Adrenal gland (tissue), 12 donors: ENCODE results near the gene FGF14. TPM values are rescaled to one million over a fixed set of nuclear protein-coding genes. Genes with fewer than 3 reads are reported as not detected.

Experiments used
- DNase-seq, 7 donors: peaks; one replicate each; pipeline ENCODE4 v3.0.0-alpha.2; 2019 to 2020
- H3K27ac ChIP-seq, 5 donors: fragments of 200-600 bp; sonication (generic) in 4 of 5; 1 replicate in 3 of 5; 2 replicates in 2 of 5; pipeline versions ENCODE4 v1.5.1 to v1.8.0; 2016 to 2020; ENCODE audit warnings: mild to moderate bottlenecking in 1 of 5
- H3K27me3 ChIP-seq: fragments of 200-600 bp; 2 replicates; pipeline ENCODE4 v1.8.0; 2021
- H3K36me3 ChIP-seq, 2 donors: fragments of 200-600 bp; replicated peaks in 1 of 2; 1 replicate in 1 of 2; 2 replicates in 1 of 2; pipeline versions ENCODE4 v1.5.1 to v1.8.0; 2018 to 2022
- H3K4me1 ChIP-seq, 2 donors: fragments of 200-600 bp; replicated peaks in 1 of 2; 1 replicate in 1 of 2; 2 replicates in 1 of 2; pipeline versions ENCODE4 v1.5.1 to v1.8.0; 2018 to 2021
- H3K4me3 ChIP-seq, 4 donors: fragments of 200-600 bp; sonication (generic) in 3 of 4; one replicate each; pipeline ENCODE4 v1.5.1; 2016 to 2018
- H3K9me3 ChIP-seq, 3 donors: fragments of 200-600 bp; sonication (generic) in 1 of 3; replicated peaks in 1 of 3; 1 replicate in 2 of 3; 2 replicates in 1 of 3; pipeline versions ENCODE4 v1.5.1 to v1.8.0; 2016 to 2021
- POLR2A ChIP-seq, 2 donors: fragments of 450-650 bp; IDR thresholded peaks; one replicate each; pipeline ENCODE4 v1.6.1; 2017; ENCODE audit warnings: antibody characterized with exemption in 2 of 2, mild to moderate bottlenecking in 2 of 2, moderate library complexity in 1 of 2
- WGBS, 4 donors: extraction: QIAGEN DNeasy Blood & Tissue Kit in 2 of 4; methylation state at CpG; one replicate each; pipeline versions ENCODE4 v1.1.5 to v1.1.7; 2013 to 2017; 5-methylcytosine and 5-hydroxymethylcytosine counted together
- intact Hi-C, 2 donors: fragments of 100-400 bp; cut with DNase I; formaldehyde crosslinking; loops; one replicate each; pipeline versions ENCODE4 v1.14.1 to v1.15.0; 2022 to 2023
- polyA plus RNA-seq, 3 donors: library from polyadenylated mRNA; stranded (reverse); fragments of 200-250 nt in 2 of 3; fragments of 350-450 nt in 1 of 3; fragmentation: Illumina TruSeq in 1 of 3; extraction: RNeasy Lipid Tissue Mini Kit (QIAGEN cat#74804) in 1 of 3; gene quantifications; one replicate each; pipeline ENCODE4 v1.2.3, GENCODE V29; 2013 to 2014
- total RNA-seq, 9 donors: library from RNA; depleted of rRNA in 4 of 9; stranded (reverse); fragments of >200 nt in 4 of 9; fragments of 120-200 nt in 1 of 9; fragmentation: NEBNext Ultra II Directional in 1 of 9; extraction: Animal tissue kit (Norgen Biotek cat#: 25700) in 1 of 9; gene quantifications; one replicate each; pipeline versions ENCODE4 v1.1.0 to v1.2.4, GENCODE V29; 2013 to 2023
- TF ChIP-seq, protein P1 (sequence below), 6 experiments: fragments of 450-650 bp in 4 of 6; fragments of 200-600 bp in 2 of 6; sonication (generic) in 1 of 6; IDR thresholded peaks; 1 replicate in 5 of 6; 2 replicates in 1 of 6; pipeline versions ENCODE4 v1.5.1 to v1.8.0; 2016 to 2021; ENCODE audit warnings: antibody characterized with exemption in 6 of 6, mild to moderate bottlenecking in 2 of 6, moderate library complexity in 1 of 6
- donor health status: healthy with polysubstance abuse.
- donor health status: Bipolar disorder and iron deficiency.
- donor health status: DM: yes; HTN: yes; CAD: no.
- donor health status: DM: no; HTN: no; CAD: no.
- donor health status: DM: no; HTN: no; CAD: no.
- donor health status: DM: yes; HTN: yes; CAD: no.

Gene FGF14
- total and polyA plus RNA-seq, 12 donors: 0.32 to 9.3 (median 2.8) TPM; not detected in 2

DNA sequence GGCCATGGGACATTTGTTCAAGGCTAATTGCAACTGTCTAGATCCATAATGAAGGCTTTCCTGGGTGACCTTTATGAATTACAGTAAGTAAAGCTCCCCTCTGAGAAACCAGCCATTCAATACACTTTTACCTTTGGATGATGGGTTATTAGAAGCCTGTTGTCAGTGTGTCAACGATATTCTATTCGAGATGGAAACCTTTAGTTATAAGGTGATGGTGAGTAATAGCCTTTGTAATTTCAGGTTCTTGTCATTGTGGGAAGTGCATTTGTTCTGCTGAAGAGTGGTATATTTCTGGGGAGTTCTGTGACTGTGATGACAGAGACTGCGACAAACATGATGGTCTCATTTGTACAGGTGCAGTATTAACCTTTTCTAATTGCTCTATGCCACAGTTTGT is 687.7 kb downstream of the FGF14 start:
- no peak for TF ChIP-seq POLR2A (IDR thresholded peaks at IDR 0.05)
- TF ChIP-seq, protein P1, sequence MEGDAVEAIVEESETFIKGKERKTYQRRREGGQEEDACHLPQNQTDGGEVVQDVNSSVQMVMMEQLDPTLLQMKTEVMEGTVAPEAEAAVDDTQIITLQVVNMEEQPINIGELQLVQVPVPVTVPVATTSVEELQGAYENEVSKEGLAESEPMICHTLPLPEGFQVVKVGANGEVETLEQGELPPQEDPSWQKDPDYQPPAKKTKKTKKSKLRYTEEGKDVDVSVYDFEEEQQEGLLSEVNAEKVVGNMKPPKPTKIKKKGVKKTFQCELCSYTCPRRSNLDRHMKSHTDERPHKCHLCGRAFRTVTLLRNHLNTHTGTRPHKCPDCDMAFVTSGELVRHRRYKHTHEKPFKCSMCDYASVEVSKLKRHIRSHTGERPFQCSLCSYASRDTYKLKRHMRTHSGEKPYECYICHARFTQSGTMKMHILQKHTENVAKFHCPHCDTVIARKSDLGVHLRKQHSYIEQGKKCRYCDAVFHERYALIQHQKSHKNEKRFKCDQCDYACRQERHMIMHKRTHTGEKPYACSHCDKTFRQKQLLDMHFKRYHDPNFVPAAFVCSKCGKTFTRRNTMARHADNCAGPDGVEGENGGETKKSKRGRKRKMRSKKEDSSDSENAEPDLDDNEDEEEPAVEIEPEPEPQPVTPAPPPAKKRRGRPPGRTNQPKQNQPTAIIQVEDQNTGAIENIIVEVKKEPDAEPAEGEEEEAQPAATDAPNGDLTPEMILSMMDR (IDR thresholded peaks at IDR 0.05): no peak
- Histone ChIP-seq H3K4me1 (no peaks in the 10 kb centered on the region), H3K27me3 (no peaks in the 10 kb centered on the region), H3K4me3 (no peak overlapping the region), H3K36me3 (no peaks in the 10 kb centered on the region), H3K9me3 (no peaks in the 10 kb centered on the region), H3K27ac (no peak overlapping the region)
- DNase-seq: no peak
- 86 to 93% (median 91%) methylated on average over 3 of the region's 3 CpGs for WGBS, 4 donors
- intact Hi-C loops: no loop called here

DNA sequence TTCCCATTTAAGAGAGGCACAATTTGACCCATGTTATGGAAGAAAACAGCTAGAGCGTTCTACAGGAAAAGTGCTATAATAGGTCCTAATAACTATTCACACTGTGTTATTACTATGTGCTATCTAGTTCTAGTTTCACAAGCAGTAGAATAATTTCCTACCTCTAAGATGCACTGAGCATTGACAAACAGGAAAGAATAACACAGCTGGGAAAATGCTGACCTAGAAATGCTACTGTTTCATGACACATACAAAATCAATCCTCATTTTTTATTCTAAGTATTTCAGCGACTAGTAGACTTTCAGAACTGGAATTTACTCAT is 689.9 kb downstream of the FGF14 start:
- Histone ChIP-seq H3K9me3 (no peaks in the 10 kb centered on the region), H3K4me1 (no peaks in the 10 kb centered on the region), H3K4me3 (no peak overlapping the region), H3K27ac (no peak overlapping the region), H3K36me3 (no peaks in the 10 kb centered on the region), H3K27me3 (no peaks in the 10 kb centered on the region)
- WGBS, 4 donors: 65 to 83% (median 79%) methylated on average over 2 of the region's 2 CpGs
- TF ChIP-seq, protein P1 (IDR thresholded peaks at IDR 0.05): no peak
- no peak for TF ChIP-seq POLR2A (IDR thresholded peaks at IDR 0.05)
- no peak for DNase-seq
- intact Hi-C loops: no loop called here

DNA sequence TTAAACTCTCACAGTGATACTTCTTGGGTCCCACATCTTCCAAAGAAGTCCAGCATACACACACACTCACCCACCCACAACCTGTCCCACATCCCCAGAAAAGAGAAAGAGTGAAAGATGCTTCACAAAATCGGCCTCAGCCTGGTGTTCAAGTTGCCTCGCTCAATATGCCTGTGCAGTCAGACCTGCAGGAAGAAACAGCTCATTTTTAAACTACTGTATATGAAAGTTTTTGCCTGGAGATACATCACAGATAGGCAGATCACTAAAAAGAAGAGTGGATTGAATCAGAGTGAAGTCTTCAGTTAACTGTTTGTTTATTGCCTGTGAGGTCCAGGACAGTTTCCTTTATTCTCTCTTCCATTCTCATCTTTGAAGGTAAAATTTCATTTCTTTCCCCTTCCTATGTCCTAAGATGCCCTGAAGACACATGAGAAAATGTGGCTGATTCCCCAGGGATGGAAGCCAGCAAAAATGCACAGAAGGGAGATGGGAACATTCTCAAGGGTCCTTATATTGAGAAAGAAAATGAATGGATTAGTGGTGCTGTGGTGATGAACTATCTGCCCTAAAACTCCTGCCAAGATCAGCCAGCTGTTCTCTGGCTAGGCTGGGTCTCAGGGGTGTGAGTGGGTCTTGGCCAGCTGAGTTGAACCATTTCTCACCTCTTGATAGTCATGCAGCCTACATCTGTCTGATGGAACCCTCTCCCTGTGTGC is 690.4 kb downstream of the FGF14 start:
- H3K27me3 ChIP-seq: no peaks in the 10 kb centered on the region
- no peaks in the 10 kb centered on the region for H3K36me3 ChIP-seq
- TF ChIP-seq, protein P1 (IDR thresholded peaks at IDR 0.05): no peak
- no peak for TF ChIP-seq POLR2A (IDR thresholded peaks at IDR 0.05)
- no peaks in the 10 kb centered on the region for H3K9me3 ChIP-seq
- WGBS, 4 donors: 85 to 96% (median 91%) methylated on average over 2 of the region's 2 CpGs
- no peak overlapping the region for H3K4me3 ChIP-seq
- DNase-seq: no peak
- intact Hi-C loops: no loop called here
- H3K27ac ChIP-seq: no peak overlapping the region
- no peaks in the 10 kb centered on the region for H3K4me1 ChIP-seq

DNA sequence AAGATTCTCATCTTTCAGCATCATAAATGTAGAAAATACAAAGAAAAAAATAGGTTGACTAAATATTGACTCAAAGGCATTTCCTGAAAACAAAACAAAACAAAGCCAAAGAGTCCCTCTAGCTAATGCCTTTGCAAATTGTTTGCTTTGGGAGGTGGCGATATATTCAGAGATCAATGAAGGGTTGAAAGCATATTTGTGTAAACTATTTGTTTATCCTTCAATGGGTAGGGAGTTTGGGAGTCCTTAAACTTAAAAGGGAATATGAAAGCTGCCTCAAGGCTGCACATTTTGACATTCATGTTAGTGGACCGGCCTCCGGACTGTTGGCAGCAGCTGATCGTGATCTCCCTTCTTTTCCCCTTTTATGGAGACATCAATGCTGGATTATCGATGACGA is 691.9 kb downstream of the FGF14 start:
- 87 to 92% (median 92%) methylated on average over 6 of the region's 6 CpGs for WGBS, 4 donors
- Histone ChIP-seq H3K4me1 (no peaks in the 10 kb centered on the region), H3K4me3 (no peak overlapping the region), H3K27me3 (no peaks in the 10 kb centered on the region), H3K27ac (no peak overlapping the region), H3K36me3 (no peaks in the 10 kb centered on the region), H3K9me3 (no peaks in the 10 kb centered on the region)
- TF ChIP-seq POLR2A (IDR thresholded peaks at IDR 0.05): no peak
- TF ChIP-seq, protein P1 (IDR thresholded peaks at IDR 0.05): no peak
- no peak for DNase-seq
- intact Hi-C loops: no loop called here
